ENCODE results near the gene SLC1A2.

Gene SLC1A2

DNA sequence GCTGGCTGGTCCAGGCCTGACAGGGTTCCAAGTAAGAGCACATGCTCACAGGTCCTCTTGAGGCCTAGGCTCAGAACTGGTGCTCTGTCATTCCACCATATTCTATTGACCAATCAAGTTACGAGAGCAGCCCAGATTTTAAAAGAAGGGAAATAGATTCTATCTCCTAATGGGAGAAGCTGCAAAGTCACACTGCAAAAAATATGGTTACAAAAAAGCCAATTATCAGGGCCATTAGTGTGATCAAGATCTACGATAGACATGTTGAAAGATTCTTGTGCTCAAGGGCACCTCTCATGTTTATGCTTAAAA, 184.2 kb downstream of the SLC1A2 start:
- no peak for TF ChIP-seq CTCF (IDR thresholded peaks at IDR 0.05; ENCODE audit: low read depth, low read length)
- Histone ChIP-seq H3K4me3 (ENCODE audit: low read depth, low read length) (no peak overlapping the region), H3K9me3 (no peaks in the 10 kb centered on the region), H3K4me1 (no peaks in the 10 kb centered on the region; the same call in 1 of the 2 replicates), H3K27me3 (no peaks in the 10 kb centered on the region), H3K36me3 (no peaks in the 10 kb centered on the region)
- DNase-seq: no peak

GRCh38 chr11:35234460-35235156, 184.8 kb downstream of the SLC1A2 start:
- Histone ChIP-seq H3K4me3 (ENCODE audit: low read depth, low read length) (no peak overlapping the region), H3K4me1 (no peaks in the 10 kb centered on the region; the same call in 1 of the 2 replicates), H3K9me3 (no peaks in the 10 kb centered on the region), H3K27me3 (no peaks in the 10 kb centered on the region), H3K36me3 (no peaks in the 10 kb centered on the region)
- no peak for TF ChIP-seq CTCF (IDR thresholded peaks at IDR 0.05; ENCODE audit: low read depth, low read length)
- DNase-seq: no peak

GRCh38 chr11:35233518-35233917, 185.8 kb downstream of the SLC1A2 start:
- no peak for TF ChIP-seq CTCF (IDR thresholded peaks at IDR 0.05; ENCODE audit: low read depth, low read length)
- no peaks in the 10 kb centered on the region for H3K36me3 ChIP-seq
- no peaks in the 10 kb centered on the region; the same call in 1 of the 2 replicates for H3K4me1 ChIP-seq
- H3K4me3 ChIP-seq (ENCODE audit: low read depth, low read length): no peak overlapping the region
- H3K9me3 ChIP-seq: no peaks in the 10 kb centered on the region
- H3K27me3 ChIP-seq: no peaks in the 10 kb centered on the region
- DNase-seq: no peak

GRCh38 chr11:35232891-35233330, 186.4 kb downstream of the SLC1A2 start:
- no peaks in the 10 kb centered on the region for H3K36me3 ChIP-seq
- no peak for TF ChIP-seq CTCF (IDR thresholded peaks at IDR 0.05; ENCODE audit: low read depth, low read length)
- no peak for DNase-seq

DNA sequence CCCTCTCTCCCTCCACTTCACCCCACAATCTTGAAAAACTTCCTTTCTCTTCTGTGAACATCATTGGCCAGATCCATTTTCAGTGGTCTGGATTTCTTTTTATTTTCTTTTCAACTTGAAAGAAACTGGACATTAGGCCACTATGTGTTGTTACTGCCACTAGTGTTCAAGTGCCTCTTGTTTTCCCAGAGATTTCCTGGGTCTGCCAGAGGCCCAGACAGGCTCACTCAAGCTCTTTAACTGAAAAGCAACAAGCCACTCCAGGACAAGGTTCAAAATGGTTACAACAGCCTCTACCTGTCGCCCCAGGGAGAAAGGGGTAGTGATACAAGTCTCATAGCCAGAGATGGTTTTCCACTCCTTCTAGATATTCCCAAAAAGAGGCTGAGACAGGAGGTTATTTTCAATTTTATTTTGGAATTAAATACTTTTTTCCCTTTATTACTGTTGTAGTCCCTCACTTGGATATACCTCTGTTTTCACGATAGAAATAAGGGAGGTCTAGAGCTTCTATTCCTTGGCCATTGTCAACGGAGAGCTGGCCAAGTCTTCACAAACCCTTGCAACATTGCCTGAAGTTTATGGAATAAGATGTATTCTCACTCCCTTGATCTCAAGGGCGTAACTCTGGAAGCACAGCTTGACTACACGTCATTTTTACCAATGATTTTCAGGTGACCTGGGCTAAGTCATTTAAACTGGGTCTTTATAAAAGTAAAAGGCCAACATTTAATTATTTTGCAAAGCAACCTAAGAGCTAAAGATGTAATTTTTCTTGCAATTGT, 188.1 kb downstream of the SLC1A2 start:
- no peaks in the 10 kb centered on the region for H3K27me3 ChIP-seq
- H3K4me3 ChIP-seq (ENCODE audit: low read depth, low read length): no peak overlapping the region
- no peaks in the 10 kb centered on the region for H3K9me3 ChIP-seq
- H3K36me3 ChIP-seq: no peaks in the 10 kb centered on the region
- no peaks in the 10 kb centered on the region for H3K4me1 ChIP-seq
- DNase-seq: no peak
- TF ChIP-seq CTCF (IDR thresholded peaks at IDR 0.05; ENCODE audit: low read depth, low read length): no peak

More at GRCh38 chr11:35232891-35233330, 186.4 kb downstream of the SLC1A2 start:
- Histone ChIP-seq H3K4me3 (ENCODE audit: low read depth, low read length) (no peak overlapping the region), H3K27me3 (no peaks in the 10 kb centered on the region), H3K9me3 (no peaks in the 10 kb centered on the region), H3K4me1 (no peaks in the 10 kb centered on the region; the same call in 1 of the 2 replicates)

DNA sequence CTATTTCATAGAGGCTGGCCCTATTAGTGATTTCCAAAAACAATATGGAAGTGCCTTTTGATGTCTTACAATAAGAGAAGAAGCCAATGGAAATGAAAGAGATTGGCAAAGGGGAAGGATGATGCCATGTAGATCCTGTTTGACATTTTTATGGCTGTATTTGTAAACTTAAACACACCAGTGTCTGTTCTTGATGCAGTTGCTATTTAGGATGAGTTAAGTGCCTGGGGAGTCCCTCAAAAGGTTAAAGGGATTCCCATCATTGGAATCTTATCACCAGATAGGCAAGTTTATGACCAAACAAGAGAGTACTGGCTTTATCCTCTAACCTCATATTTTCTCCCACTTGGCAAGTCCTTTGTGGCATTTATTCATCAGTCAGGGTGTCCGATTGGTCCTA, 189.0 kb downstream of the SLC1A2 start:
- DNase-seq: no peak
- TF ChIP-seq CTCF (IDR thresholded peaks at IDR 0.05; ENCODE audit: low read depth, low read length): no peak
- no peak overlapping the region for H3K4me3 ChIP-seq (ENCODE audit: low read depth, low read length)
- no peaks in the 10 kb centered on the region for H3K27me3 ChIP-seq
- no peaks in the 10 kb centered on the region for H3K9me3 ChIP-seq
- no peaks in the 10 kb centered on the region for H3K4me1 ChIP-seq
- H3K36me3 ChIP-seq: no peaks in the 10 kb centered on the region
